IPS DF 6.9 (cell line): Measurements from ENCODE around the gene STPG2.
"Not testable (repeated sequence)": the region's sequence is repeated elsewhere in the genome, so short reads cannot be mapped to it uniquely, and the experiment has no call there.

Experiments
- DNase-seq: peaks from one replicate; pipeline ENCODE4 v3.0.0-alpha.2; 2013; ENCODE audit warnings: low read depth, low spot score
- H3K27ac ChIP-seq: one replicate; pipeline ENCODE4 v1.5.1; 2013; ENCODE audit warnings: low read length, control low read depth
- H3K27me3 ChIP-seq: 2 replicates; pipeline ENCODE4 v1.6.1; 2013; ENCODE audit warnings: mild to moderate bottlenecking, low read length; ENCODE audit not compliant: control insufficient read depth, insufficient read depth
- H3K36me3 ChIP-seq: 2 replicates; pipeline ENCODE4 v1.6.1; 2013; ENCODE audit warnings: low read length; ENCODE audit not compliant: control insufficient read depth, insufficient read depth
- H3K4me1 ChIP-seq: 2 replicates; pipeline ENCODE4 v1.6.1; 2013; ENCODE audit warnings: low read length; ENCODE audit not compliant: control insufficient read depth, insufficient read depth
- H3K4me3 ChIP-seq: 2 replicates; pipeline ENCODE4 v1.5.1; 2013; ENCODE audit warnings: mild to moderate bottlenecking, low read length
- H3K9me3 ChIP-seq: 2 replicates; pipeline ENCODE4 v1.6.1; 2013; ENCODE audit warnings: low read length, inconsistent platforms; ENCODE audit not compliant: control insufficient read depth, insufficient read depth
- WGBS: extraction: QIAGEN DNeasy Blood & Tissue Kit; methylation state at CpG from one replicate; pipeline ENCODE4 v1.1.7; 2013; ENCODE audit warnings: mixed read lengths, missing lambda C conversion rate; ENCODE audit not compliant: insufficient read length, insufficient coverage; 5-methylcytosine and 5-hydroxymethylcytosine counted together

Gene STPG2

DNA sequence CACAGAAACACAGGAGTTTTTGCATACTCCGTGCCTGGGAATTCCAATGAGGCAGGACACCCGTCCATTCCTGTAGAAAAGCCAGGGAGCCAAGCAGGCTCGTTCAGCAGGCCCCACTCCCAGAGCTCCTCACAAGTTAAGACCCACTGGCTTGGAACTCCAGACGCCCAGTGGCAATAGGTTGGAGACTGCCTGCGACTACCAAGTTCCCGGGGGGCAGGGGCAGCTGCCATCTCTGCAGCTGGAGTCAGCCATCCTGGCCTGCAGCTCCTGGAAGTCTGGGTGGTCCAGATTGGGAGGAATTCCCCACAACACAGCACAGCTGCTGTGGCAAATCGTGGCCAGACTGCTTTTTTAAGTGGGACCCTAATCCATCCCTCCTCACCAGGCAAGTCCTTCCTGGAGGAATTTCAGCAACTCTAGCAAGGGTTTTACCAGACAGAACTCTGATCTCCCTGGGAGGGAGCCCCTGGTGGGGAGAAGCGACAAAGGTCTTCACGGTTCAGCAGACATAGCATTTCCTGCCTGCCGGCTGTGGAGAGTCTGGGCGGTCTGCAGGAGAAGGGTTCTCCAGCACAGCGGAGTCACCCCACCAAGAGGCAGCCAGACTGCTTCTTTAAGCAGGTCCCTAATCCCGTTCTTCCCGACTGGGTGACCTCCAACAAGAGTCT lies 231.9 kb downstream of the STPG2 start:
- Histone ChIP-seq H3K27me3 (no peaks in the 10 kb centered on the region), H3K9me3 (no peaks in the 10 kb centered on the region), H3K27ac (no peak overlapping the region), H3K4me1 (peaks cover 4% of the 10 kb centered on the region), H3K36me3 (no peaks in the 10 kb centered on the region), H3K4me3 (no peak overlapping the region)
- DNase-seq, result no peak
- no CpG with 5 or more reads among the region's 14 CpGs for WGBS

DNA sequence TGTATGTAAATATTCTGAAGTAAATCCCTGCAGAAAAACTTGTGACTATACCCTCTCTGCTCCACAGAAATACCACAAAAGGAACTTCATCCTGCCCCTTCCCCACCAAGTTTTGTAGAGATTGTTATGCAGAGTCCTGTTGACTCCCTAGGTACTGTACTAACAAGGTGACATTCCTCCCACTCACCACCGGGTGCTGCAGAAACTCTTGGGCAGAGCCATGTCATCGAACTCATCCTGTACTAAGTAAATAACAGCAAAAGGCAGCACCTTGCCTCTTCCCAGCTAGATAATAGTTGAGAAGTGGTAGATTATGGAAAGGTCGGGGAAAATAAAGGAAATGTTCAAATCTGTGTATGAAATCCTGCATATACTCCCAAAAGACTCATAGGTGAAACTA lies 233.3 kb downstream of the STPG2 start:
- H3K27ac ChIP-seq, result no peak overlapping the region
- no peaks in the 10 kb centered on the region for H3K9me3 ChIP-seq
- H3K36me3 ChIP-seq, result no peaks in the 10 kb centered on the region
- WGBS, result no CpG with 5 or more reads among the region's 3 CpGs
- DNase-seq, result peak; percentile 27
- H3K4me1 ChIP-seq, result peaks cover 4% of the 10 kb centered on the region
- no peaks in the 10 kb centered on the region for H3K27me3 ChIP-seq
- H3K4me3 ChIP-seq, result no peak overlapping the region

DNA sequence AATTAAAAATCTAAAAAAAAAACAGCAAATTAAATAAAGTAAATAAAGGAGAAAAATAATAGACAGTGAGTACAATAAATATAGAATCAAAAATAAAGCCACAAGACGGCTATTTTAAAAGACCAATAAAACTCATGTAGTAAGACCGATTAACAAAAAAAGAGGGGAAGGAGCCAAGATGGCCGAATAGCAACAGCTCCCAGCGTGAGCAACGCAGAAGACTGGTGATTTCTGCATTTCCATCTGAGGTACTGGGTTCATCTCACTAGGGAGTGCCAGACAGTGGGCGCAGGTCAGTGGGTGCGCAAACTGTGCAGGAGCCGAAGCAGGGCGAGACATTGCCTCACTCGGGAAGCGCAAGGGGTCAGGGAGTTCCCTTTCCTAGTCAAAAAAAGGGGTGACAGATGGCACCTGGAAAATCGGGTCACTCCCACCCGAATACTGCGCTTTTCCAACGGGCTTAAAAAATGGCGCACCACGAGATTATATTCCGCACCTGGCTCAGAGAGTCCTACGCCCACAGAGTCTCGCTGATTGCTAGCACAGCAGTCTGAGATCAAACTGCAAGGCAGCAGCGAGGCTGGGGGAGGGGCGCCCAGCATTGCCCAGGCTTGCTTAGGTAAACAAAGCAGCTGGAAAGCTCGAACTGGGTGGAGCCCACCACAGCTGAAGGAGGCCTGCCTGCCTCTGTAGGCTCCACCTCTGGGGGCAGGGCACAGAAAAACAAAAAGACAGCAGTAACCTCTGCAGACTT lies 239.7 kb downstream of the STPG2 start:
- no CpG with 5 or more reads among the region's 23 CpGs for WGBS
- not testable (repeated sequence) for H3K27me3 ChIP-seq, H3K4me1 ChIP-seq, H3K9me3 ChIP-seq, DNase-seq, H3K4me3 ChIP-seq, H3K36me3 ChIP-seq, H3K27ac ChIP-seq

DNA sequence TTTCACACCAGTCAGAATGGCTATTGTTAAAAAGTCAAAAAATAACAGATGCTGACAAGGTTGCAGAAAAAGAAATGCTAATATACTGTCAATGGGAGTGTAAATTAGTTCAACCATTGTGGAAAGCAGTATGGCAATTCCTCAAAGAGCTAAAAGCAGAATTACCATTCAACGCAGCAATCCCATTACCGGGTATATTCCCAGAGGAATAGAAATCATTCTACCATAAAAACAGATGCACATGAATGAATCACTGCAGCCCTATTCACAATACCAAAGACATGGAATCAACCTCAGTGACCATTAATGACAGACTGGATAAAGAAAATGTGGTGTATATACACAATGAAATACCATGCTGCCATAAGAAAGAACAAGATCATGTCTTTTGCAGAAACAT lies 243.0 kb downstream of the STPG2 start:
- H3K36me3 ChIP-seq, result no peaks in the 10 kb centered on the region
- no peaks in the 10 kb centered on the region for H3K4me1 ChIP-seq
- WGBS, result no CpG with 5 or more reads among the region's 2 CpGs
- H3K27me3 ChIP-seq, result no peaks in the 10 kb centered on the region
- H3K9me3 ChIP-seq, result no peaks in the 10 kb centered on the region
- no peak overlapping the region for H3K4me3 ChIP-seq
- DNase-seq, result no peak
- H3K27ac ChIP-seq, result no peak overlapping the region

DNA sequence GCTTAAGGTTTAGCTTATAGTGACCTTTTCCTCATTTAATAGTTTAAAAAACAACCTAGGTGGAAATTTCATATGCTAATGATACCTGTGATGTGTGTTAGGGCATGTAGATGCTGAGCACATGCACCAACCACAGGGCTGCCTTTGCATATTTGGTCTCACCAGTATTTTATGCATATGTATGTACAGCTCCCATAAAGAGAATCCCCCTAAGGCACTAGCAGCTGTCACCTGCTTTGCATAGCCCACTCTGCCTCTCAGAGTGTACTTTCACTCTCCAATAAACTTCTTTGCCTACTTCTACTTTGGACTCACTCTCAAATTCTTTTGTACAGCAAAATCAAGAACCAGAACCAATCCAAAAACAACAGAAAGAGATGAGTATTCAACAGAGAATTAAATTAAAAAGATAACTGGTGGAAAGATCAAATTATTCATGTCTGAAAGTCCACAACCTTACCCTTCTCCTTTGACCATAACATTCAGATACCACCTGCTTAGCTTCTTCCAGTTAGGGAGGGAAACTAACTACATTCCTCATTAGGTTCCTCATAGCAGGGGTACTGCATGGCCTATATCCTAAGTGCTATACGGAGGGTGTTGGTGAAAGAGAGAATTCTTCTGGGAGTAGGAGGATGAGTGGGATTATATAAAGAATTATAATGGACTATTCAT lies 250.5 kb downstream of the STPG2 start:
- H3K27me3 ChIP-seq, result no peaks in the 10 kb centered on the region
- H3K27ac ChIP-seq, result no peak overlapping the region
- no peak for DNase-seq
- no peaks in the 10 kb centered on the region for H3K36me3 ChIP-seq
- H3K9me3 ChIP-seq, result no peaks in the 10 kb centered on the region
- no CpG with 5 or more reads among the region's 1 CpG for WGBS
- no peaks in the 10 kb centered on the region for H3K4me1 ChIP-seq
- no peak overlapping the region for H3K4me3 ChIP-seq

DNA sequence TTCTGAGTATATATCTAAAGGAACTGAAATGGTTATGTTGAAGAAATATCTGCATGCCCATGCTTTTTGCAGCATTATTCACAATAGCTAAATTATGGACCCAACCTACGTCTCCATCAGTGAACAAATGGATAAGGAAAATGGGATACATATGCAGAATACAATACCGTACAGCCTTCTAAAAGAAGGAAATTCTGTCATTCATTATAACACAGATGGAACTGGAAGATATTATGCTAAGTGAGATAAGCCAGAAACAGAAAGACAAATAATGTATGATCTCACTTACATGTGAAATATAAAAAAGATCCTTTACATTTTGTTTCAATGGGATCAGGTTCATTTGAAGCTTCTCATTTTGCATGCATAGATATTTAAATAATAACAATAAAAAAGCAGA lies 263.3 kb downstream of the STPG2 start:
- no CpG with 5 or more reads among the region's 2 CpGs for WGBS
- no peak overlapping the region for H3K27ac ChIP-seq
- H3K4me3 ChIP-seq, result no peak overlapping the region
- no peaks in the 10 kb centered on the region for H3K36me3 ChIP-seq
- no peaks in the 10 kb centered on the region for H3K4me1 ChIP-seq
- no peaks in the 10 kb centered on the region for H3K9me3 ChIP-seq
- DNase-seq, result no peak
- H3K27me3 ChIP-seq, result no peaks in the 10 kb centered on the region

DNA sequence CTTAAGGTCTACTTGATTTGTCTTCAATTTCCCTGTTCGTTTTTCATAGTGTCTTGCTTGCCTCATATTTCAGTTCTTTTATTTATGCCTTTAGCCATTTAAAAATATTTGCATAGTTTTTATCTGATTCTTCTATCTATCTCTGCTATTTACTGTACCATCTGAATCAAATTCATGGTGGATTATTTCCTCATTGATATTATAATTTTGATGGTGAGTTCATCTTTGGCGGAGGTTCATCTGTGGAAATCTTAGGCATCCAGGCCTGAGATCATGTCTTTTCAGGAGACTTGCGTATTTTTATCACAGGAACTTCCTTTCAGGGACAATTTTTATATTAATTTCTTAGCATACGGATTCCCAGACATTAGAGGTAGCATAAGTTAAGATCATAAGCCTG lies 275.2 kb downstream of the STPG2 start:
- WGBS, result no CpG with 5 or more reads among the region's 4 CpGs
- H3K4me3 ChIP-seq, result no peak overlapping the region
- H3K4me1 ChIP-seq, result no peaks in the 10 kb centered on the region
- no peaks in the 10 kb centered on the region for H3K36me3 ChIP-seq
- H3K27ac ChIP-seq, result no peak overlapping the region
- H3K27me3 ChIP-seq, result no peaks in the 10 kb centered on the region
- DNase-seq, result no peak
- no peaks in the 10 kb centered on the region for H3K9me3 ChIP-seq

DNA sequence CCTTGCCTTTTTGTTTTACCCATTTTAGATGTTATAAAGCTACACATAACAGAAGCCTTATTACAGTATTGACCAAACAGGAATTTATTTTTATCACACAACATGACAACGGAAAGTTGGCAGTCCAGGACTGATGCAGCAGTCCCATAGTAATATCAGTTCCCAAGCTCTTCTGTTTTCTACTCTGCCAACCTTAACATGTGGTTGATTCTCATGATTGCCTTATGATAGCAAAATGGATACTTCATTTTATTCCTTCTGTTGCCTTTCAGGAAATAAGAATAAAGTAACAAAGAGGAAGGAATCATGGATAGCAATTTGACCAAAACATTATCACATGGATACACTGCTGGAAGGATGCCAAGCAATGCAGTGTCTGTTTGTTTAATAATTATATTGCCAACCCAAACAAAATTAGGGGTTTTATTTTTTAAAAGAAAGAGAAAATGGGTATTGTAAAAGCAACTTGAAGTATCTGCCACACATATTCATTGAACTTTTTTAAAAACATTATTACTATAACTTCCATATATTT lies 275.7 kb downstream of the STPG2 start:
- H3K27me3 ChIP-seq, result no peaks in the 10 kb centered on the region
- H3K36me3 ChIP-seq, result no peaks in the 10 kb centered on the region
- no peak overlapping the region for H3K4me3 ChIP-seq
- no CpG with 5 or more reads among the region's 1 CpG for WGBS
- no peak for DNase-seq
- no peaks in the 10 kb centered on the region for H3K4me1 ChIP-seq
- no peak overlapping the region for H3K27ac ChIP-seq
- H3K9me3 ChIP-seq, result no peaks in the 10 kb centered on the region

DNA sequence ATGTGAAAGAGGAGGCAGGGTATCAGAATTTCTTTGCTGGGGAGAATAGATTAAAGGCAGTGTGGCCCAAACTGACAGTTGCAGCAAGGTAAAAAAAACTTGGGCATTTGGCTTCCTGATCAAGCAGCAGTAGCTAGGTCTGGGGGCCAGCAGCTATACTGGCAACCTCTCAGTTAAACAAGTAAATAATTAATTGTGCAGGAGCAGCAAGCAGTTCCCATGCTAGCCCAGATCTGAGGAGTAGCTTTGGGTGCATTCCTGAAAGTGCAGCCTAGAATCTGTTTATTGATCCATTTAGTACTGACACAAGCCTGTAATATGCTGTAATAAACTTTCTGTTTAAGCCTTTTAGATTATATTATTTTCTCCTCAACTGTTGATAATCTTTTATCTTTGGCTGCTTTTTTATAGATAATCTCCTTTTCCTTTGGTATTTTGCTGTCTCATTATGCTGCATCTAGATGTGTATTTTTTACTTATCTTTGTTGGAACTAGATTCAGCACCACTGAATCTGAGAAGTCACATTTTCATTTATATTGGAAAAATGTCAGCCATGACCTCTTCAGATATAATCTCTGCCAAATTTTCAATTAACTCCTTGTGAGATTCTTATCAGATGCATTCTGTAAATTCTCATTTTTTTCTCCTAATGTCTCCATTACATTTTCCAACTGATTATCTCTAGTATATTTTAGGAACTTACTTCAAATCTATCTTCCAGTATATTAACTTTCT lies 276.3 kb downstream of the STPG2 start:
- DNase-seq, result no peak
- H3K27ac ChIP-seq, result no peak overlapping the region
- no peaks in the 10 kb centered on the region for H3K27me3 ChIP-seq

DNA sequence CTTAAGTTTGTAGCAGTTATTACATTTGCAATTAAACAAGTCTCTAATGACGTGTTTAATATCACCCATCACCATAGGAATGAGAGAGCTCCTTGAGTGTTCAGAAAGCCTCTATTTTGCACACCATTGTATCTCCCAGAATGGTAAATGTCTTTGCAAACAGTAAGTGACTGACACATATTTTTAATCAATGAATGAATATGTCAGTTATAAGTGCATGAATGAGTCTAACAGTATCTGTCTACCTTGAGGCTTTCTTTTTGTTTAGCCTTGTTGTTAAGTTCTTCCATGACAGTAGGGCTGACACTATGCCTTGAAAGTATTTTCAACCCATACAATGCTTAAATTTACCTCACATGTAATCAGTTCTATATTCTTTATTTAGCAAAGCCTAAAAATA lies 292.2 kb downstream of the STPG2 start:
- H3K9me3 ChIP-seq, result no peaks in the 10 kb centered on the region
- H3K4me3 ChIP-seq, result no peak overlapping the region
- no peak for DNase-seq
- H3K36me3 ChIP-seq, result no peaks in the 10 kb centered on the region
- no peak overlapping the region for H3K27ac ChIP-seq
- no CpG with 5 or more reads among the region's 1 CpG for WGBS
- no peaks in the 10 kb centered on the region for H3K27me3 ChIP-seq
- no peaks in the 10 kb centered on the region for H3K4me1 ChIP-seq

More for the DNA sequence above, 276.3 kb downstream of the STPG2 start:
- H3K36me3 ChIP-seq, result no peaks in the 10 kb centered on the region
- no peaks in the 10 kb centered on the region for H3K9me3 ChIP-seq
- no peaks in the 10 kb centered on the region for H3K4me1 ChIP-seq
- H3K4me3 ChIP-seq, result no peak overlapping the region
